OCI-LY7 (cell line): Measurements from ENCODE around the gene SMPD3. TPM values are rescaled to one million over a fixed set of nuclear protein-coding genes. Genes with fewer than 3 reads are reported as not detected.

ENCODE experiments used
- BruUV-seq: library from RNA; stranded (reverse); fragments of 400-500 nt; replicated peaks from 2 replicates; lab custom pipeline; 2021; lab: Mats Ljungman, UMichigan
- CTCF ChIA-PET: fragments of 300-600 bp; sonication (Branson Sonifier 250); formaldehyde crosslinking; loops from one replicate; lab custom pipeline; 2022; ENCODE audit warnings: antibody characterized with exemption; ENCODE audit not compliant: unreplicated experiment; lab: Charles Lee
- POLR2A ChIA-PET: fragments of 300-600 bp; sonication (Branson Sonifier 250); formaldehyde crosslinking; loops from one replicate; lab custom pipeline; 2022; ENCODE audit warnings: antibody characterized with exemption; lab: Charles Lee
- DNase-seq: peaks from one replicate; pipeline ENCODE4 v3.0.0-alpha.2; 2015; ENCODE audit warnings: low spot score
- H2AFZ ChIP-seq: fragments of 200-600 bp; sonication (generic), shearing (Covaris generic); 2 replicates; pipeline ENCODE4 v1.6.1; 2014; ENCODE audit warnings: mild to moderate bottlenecking, antibody characterized with exemption, low read length, moderate library complexity
- H3K27ac ChIP-seq: fragments of 200-600 bp; sonication (generic); 2 replicates; pipeline ENCODE4 v1.5.1; 2014; ENCODE audit warnings: mixed run types, low read depth, mild to moderate bottlenecking, moderate library complexity, low read length, inconsistent platforms; ENCODE audit not compliant: poor library complexity, severe bottlenecking
- H3K36me3 ChIP-seq: fragments of 200-600 bp; sonication (generic); 2 replicates; pipeline ENCODE4 v1.6.1; 2014; ENCODE audit warnings: mild to moderate bottlenecking, antibody characterized with exemption, low read length, moderate library complexity, mixed read lengths; ENCODE audit not compliant: insufficient read depth
- H3K4me1 ChIP-seq: fragments of 200-600 bp; sonication (generic); 2 replicates; pipeline ENCODE4 v1.5.1; 2014; ENCODE audit warnings: mild to moderate bottlenecking, low read length; ENCODE audit not compliant: insufficient read depth, poor library complexity, severe bottlenecking
- H3K4me2 ChIP-seq: fragments of 200-600 bp; sonication (generic); 2 replicates; pipeline ENCODE4 v1.6.1; 2014; ENCODE audit warnings: mild to moderate bottlenecking, low read length
- H3K4me3 ChIP-seq: fragments of 200-600 bp; sonication (generic); 2 replicates; pipeline ENCODE4 v1.5.1; 2014; ENCODE audit warnings: mild to moderate bottlenecking, low read depth, low read length; ENCODE audit not compliant: poor library complexity, severe bottlenecking
- H3K79me2 ChIP-seq: fragments of 200-600 bp; sonication (generic); 2 replicates; pipeline ENCODE4 v1.6.1; 2016; ENCODE audit warnings: low read depth, mild to moderate bottlenecking, low read length, moderate library complexity, mixed read lengths; ENCODE audit not compliant: insufficient read depth
- H3K9me2 ChIP-seq: fragments of 200-600 bp; sonication (generic); 2 replicates; pipeline ENCODE4 v1.6.1; 2016; ENCODE audit warnings: mild to moderate bottlenecking, low read length, mixed read lengths; ENCODE audit not compliant: insufficient read depth
- H3K9me3 ChIP-seq: fragments of 200-600 bp; sonication (generic); 2 replicates; pipeline ENCODE4 v1.6.1; 2014; ENCODE audit warnings: mild to moderate bottlenecking, mixed run types, low read length, mixed read lengths
- H4K20me1 ChIP-seq: fragments of 200-600 bp; sonication (generic); 2 replicates; pipeline ENCODE4 v1.6.1; 2014; ENCODE audit warnings: mild to moderate bottlenecking, antibody characterized with exemption, low read length, moderate library complexity, mixed read lengths; ENCODE audit not compliant: insufficient read depth
- EZH2phosphoT487 ChIP-seq: fragments of 200-600 bp; sonication (generic); IDR thresholded peaks from 2 replicates; pipeline ENCODE4 v1.6.1; 2018; ENCODE audit warnings: low read depth, borderline replicate concordance, mild to moderate bottlenecking, mixed run types, antibody characterized with exemption, low read length, moderate library complexity, mixed read lengths
- intact Hi-C: fragments of 100-400 bp; cut with micrococcal nuclease; formaldehyde crosslinking; loops from one replicate; pipeline ENCODE4 v1.10.0; 2022; ENCODE audit not compliant: unreplicated experiment
- total RNA-seq, 2 experiments: library from RNA; depleted of rRNA in 1 of 2; stranded (reverse); fragments of >200 nt in 1 of 2; shearing (Covaris generic) in 1 of 2; gene quantifications; 2 replicates each; pipeline ENCODE4 v1.2.3, GENCODE V29; 2014 to 2022
- TF ChIP-seq, protein P1 (sequence below): fragments of 200-600 bp; sonication (generic); conservative IDR thresholded peaks from 2 replicates; pipeline ENCODE4 v1.5.1; 2014; ENCODE audit warnings: mild to moderate bottlenecking, antibody characterized with exemption, low read length, moderate library complexity, mixed read lengths

SMPD3 gene
- total RNA-seq, 2 experiments from 2014 or later, result 0.16 to 0.51 TPM

- ChIA-PET POLR2A (no interaction called here), CTCF (no interaction called here)
- no peaks in the 10 kb centered on the region for H3K9me3 ChIP-seq
- no peaks in the 10 kb centered on the region for H4K20me1 ChIP-seq
- H3K9me2 ChIP-seq, result no peaks in the 10 kb centered on the region
- no peak for DNase-seq
- H2AFZ ChIP-seq, result no peak overlapping the region
- H3K36me3 ChIP-seq, result no peaks in the 10 kb centered on the region
- intact Hi-C loops, result no loop called here
- TF ChIP-seq EZH2phosphoT487, result no peak
- TF ChIP-seq, protein P1, sequence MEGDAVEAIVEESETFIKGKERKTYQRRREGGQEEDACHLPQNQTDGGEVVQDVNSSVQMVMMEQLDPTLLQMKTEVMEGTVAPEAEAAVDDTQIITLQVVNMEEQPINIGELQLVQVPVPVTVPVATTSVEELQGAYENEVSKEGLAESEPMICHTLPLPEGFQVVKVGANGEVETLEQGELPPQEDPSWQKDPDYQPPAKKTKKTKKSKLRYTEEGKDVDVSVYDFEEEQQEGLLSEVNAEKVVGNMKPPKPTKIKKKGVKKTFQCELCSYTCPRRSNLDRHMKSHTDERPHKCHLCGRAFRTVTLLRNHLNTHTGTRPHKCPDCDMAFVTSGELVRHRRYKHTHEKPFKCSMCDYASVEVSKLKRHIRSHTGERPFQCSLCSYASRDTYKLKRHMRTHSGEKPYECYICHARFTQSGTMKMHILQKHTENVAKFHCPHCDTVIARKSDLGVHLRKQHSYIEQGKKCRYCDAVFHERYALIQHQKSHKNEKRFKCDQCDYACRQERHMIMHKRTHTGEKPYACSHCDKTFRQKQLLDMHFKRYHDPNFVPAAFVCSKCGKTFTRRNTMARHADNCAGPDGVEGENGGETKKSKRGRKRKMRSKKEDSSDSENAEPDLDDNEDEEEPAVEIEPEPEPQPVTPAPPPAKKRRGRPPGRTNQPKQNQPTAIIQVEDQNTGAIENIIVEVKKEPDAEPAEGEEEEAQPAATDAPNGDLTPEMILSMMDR, result no peak
- no peaks in the 10 kb centered on the region for H3K79me2 ChIP-seq
- peaks cover 7% of the 10 kb centered on the region for H3K4me1 ChIP-seq
- no TSS peak for BruUV-seq
- no peak overlapping the region for H3K4me2 ChIP-seq
- H3K27ac ChIP-seq, result no peak overlapping the region
- no peak overlapping the region for H3K4me3 ChIP-seq
Observed at GRCh38 chr16:68411086-68411485, 37.2 kb downstream of the SMPD3 start.

- H3K9me2 ChIP-seq, result no peaks in the 10 kb centered on the region
- CTCF ChIA-PET, result no interaction called here
- no peak for DNase-seq
- BruUV-seq, result no TSS peak
- H2AFZ ChIP-seq, result no peak overlapping the region
- H4K20me1 ChIP-seq, result no peaks in the 10 kb centered on the region
- H3K36me3 ChIP-seq, result no peaks in the 10 kb centered on the region
- no peaks in the 10 kb centered on the region for H3K9me3 ChIP-seq
- H3K4me2 ChIP-seq, result no peak overlapping the region
- no peak overlapping the region for H3K4me3 ChIP-seq
- H3K4me1 ChIP-seq, result peaks cover 7% of the 10 kb centered on the region
- H3K79me2 ChIP-seq, result no peaks in the 10 kb centered on the region
- H3K27ac ChIP-seq, result no peak overlapping the region
- intact Hi-C loops, result no loop called here
- POLR2A ChIA-PET, result interaction anchor here (0.5 to 1.0 kb wide), 2 partner anchors 118 to 190 kb away, joined by 3 read pairs; no protein-coding TSS in a partner anchor
- TF ChIP-seq, protein P1, result no peak
- TF ChIP-seq EZH2phosphoT487, result no peak
Observed at GRCh38 chr16:68408967-68409366, 39.3 kb downstream of the SMPD3 start.

- ChIA-PET CTCF (no interaction called here), POLR2A (interaction anchor here (0.5 to 1.0 kb wide), 3 partner anchors 119 to 191 kb away, joined by 3 read pairs; no protein-coding TSS in a partner anchor)
- H4K20me1 ChIP-seq, result no peaks in the 10 kb centered on the region
- H3K79me2 ChIP-seq, result no peaks in the 10 kb centered on the region
- H2AFZ ChIP-seq, result no peak overlapping the region
- no peak for DNase-seq
- no peak overlapping the region for H3K27ac ChIP-seq
- no TSS peak for BruUV-seq
- no peaks in the 10 kb centered on the region for H3K9me3 ChIP-seq
- peaks cover 7% of the 10 kb centered on the region for H3K4me1 ChIP-seq
- no peak overlapping the region for H3K4me2 ChIP-seq
- H3K9me2 ChIP-seq, result no peaks in the 10 kb centered on the region
- intact Hi-C loops, result no loop called here
- H3K36me3 ChIP-seq, result no peaks in the 10 kb centered on the region
- no peak overlapping the region for H3K4me3 ChIP-seq
- TF ChIP-seq EZH2phosphoT487, result no peak
- TF ChIP-seq, protein P1, result no peak
Observed at GRCh38 chr16:68408428-68408827, 39.9 kb downstream of the SMPD3 start.
